K562 (cell line): Measurements from ENCODE around the gene COP1. TPM values are rescaled to one million over a fixed set of nuclear protein-coding genes. Genes with fewer than 3 reads are reported as not detected.

Experiments
- ATAC-seq: fragments of 200-7000 bp; cut with Tn5 transposase; 3 replicates; pipeline ENCODE4 v1.9.1; 2020; ENCODE audit warnings: moderate library complexity
- BruUV-seq: library from RNA; stranded (reverse); fragments of 400-500 nt; replicated peaks from 2 replicates; lab custom pipeline; 2021; lab: Mats Ljungman, UMichigan
- CTCF ChIA-PET: fragments of 300-600 bp; formaldehyde crosslinking; extraction: SDS; loops from one replicate; lab custom pipeline; 2021; ENCODE audit warnings: low intra/inter-chr PET ratio; lab: Yijun Ruan, JAX
- POLR2A ChIA-PET: fragments of 300-600, 350-650 bp; sonication (Branson Sonifier 250); formaldehyde crosslinking; extraction: SDS; loops from one replicate; lab custom pipeline; 2021; ENCODE audit warnings: antibody characterized with exemption, inconsistent platforms; lab: Yijun Ruan, JAX
- DNase-seq, 4 experiments: peaks; one replicate each; pipeline versions ENCODE4 v3.0.0 to v3.0.0-alpha.2; 2011 to 2018; ENCODE audit warnings: low spot score in 3 of 4, mixed read lengths in 3 of 4; ENCODE audit errors: extremely low read depth in 1 of 4
- FAIRE-seq: peaks from 2 replicates; lab custom pipeline; 2011; peaks lifted over from hg19 to GRCh38; lab: Jason Lieb, UNC
- H2AFZ ChIP-seq: 2 replicates; pipeline ENCODE4 v1.6.0; 2011; ENCODE audit warnings: low read depth, low read length, control low read depth, inconsistent platforms
- H3K27ac ChIP-seq: fragments of 200-600 bp; 3 replicates; pipeline ENCODE4 v1.8.0; 2011; ENCODE audit warnings: low read depth, mild to moderate bottlenecking, control low read depth, inconsistent platforms, low read length, moderate library complexity, mixed read lengths; ENCODE audit errors: extremely low read depth
- H3K27me3 ChIP-seq, 2 experiments: fragments of 300-600 bp in 1 of 2; 2 replicates in 1 of 2; 3 replicates in 1 of 2; pipeline versions ENCODE4 v1.6.0 to v1.8.0; 2011; ENCODE audit warnings: inconsistent platforms in 2 of 2, low read length in 2 of 2, mild to moderate bottlenecking in 1 of 2, mixed read lengths in 1 of 2, moderate library complexity in 1 of 2; ENCODE audit not compliant: control insufficient read depth in 2 of 2, insufficient read depth in 2 of 2
- H3K36me3 ChIP-seq: fragments of 300-600 bp; 3 replicates; pipeline ENCODE4 v1.8.0; 2011; ENCODE audit warnings: mild to moderate bottlenecking, low read length, inconsistent platforms; ENCODE audit not compliant: control insufficient read depth, insufficient read depth
- H3K4me1 ChIP-seq, 2 experiments: fragments of 200-600 bp in 1 of 2; replicated peaks in 1 of 2; 2 replicates in 1 of 2; 3 replicates in 1 of 2; pipeline versions ENCODE4 v1.5.1 to v1.8.0; 2011; ENCODE audit warnings: inconsistent platforms in 2 of 2, low read length in 2 of 2, mild to moderate bottlenecking in 1 of 2, mixed read lengths in 1 of 2, moderate library complexity in 1 of 2; ENCODE audit not compliant: control insufficient read depth in 2 of 2, insufficient read depth in 2 of 2
- H3K4me2 ChIP-seq: 2 replicates; pipeline ENCODE4 v1.6.1; 2011; ENCODE audit warnings: low read length, control low read depth, inconsistent platforms, mixed read lengths; ENCODE audit not compliant: insufficient read depth
- H3K4me3 ChIP-seq: fragments of 200-600 bp; sonication (generic), shearing (Covaris generic); 2 replicates; pipeline ENCODE4 v1.5.1; 2016; ENCODE audit warnings: control low read depth, inconsistent platforms
- H3K79me2 ChIP-seq: fragments of 200-600 bp; 3 replicates; pipeline ENCODE4 v1.8.0; 2011; ENCODE audit warnings: low read length, inconsistent platforms; ENCODE audit not compliant: control insufficient read depth, insufficient read depth
- H3K9ac ChIP-seq, 2 experiments: 2 replicates each; pipeline versions ENCODE4 v1.6.0 to v1.6.1; 2011; ENCODE audit warnings: low read depth in 2 of 2, low read length in 2 of 2, control low read depth in 1 of 2, inconsistent platforms in 1 of 2, mild to moderate bottlenecking in 1 of 2, mixed read lengths in 1 of 2; ENCODE audit not compliant: insufficient read depth in 1 of 2
- H3K9me1 ChIP-seq: one replicate; pipeline ENCODE4 v1.6.0; 2011; ENCODE audit warnings: inconsistent platforms, mild to moderate bottlenecking, low read length, moderate library complexity; ENCODE audit not compliant: control insufficient read depth, insufficient read depth
- H3K9me3 ChIP-seq: replicated peaks from 2 replicates; pipeline ENCODE4 v1.5.1; 2011; ENCODE audit warnings: low read depth, low read length, inconsistent platforms; ENCODE audit not compliant: control insufficient read depth, insufficient read depth
- H4K20me1 ChIP-seq: replicated peaks from 2 replicates; pipeline ENCODE4 v1.6.1; 2011; ENCODE audit warnings: low read length, inconsistent platforms, mixed read lengths; ENCODE audit not compliant: control insufficient read depth, insufficient read depth
- ARID1B ChIP-seq: fragments of 450-650 bp; IDR thresholded peaks from 2 replicates; pipeline ENCODE4 v1.6.1; 2016; ENCODE audit warnings: antibody characterized with exemption, mild to moderate bottlenecking, inconsistent platforms
- MED1 ChIP-seq: sonication (generic); formaldehyde crosslinking; IDR thresholded peaks from 2 replicates; pipeline ENCODE4 v1.8.1; 2023; ENCODE audit warnings: missing genetic modification reagents, borderline replicate concordance
- PTBP1 ChIP-seq: fragments of 200-400 bp; formaldehyde crosslinking; IDR thresholded peaks from 2 replicates; pipeline ENCODE4 v1.6.1; 2017; ENCODE audit warnings: low read depth, low read length
- TEAD1 ChIP-seq, 2 experiments: fragments of 450-650 bp in 1 of 2; sonication (generic) in 1 of 2; formaldehyde crosslinking; IDR thresholded peaks; 2 replicates each; pipeline versions ENCODE4 v1.4.0 to v1.8.0; 2020 to 2022; ENCODE audit warnings: mild to moderate bottlenecking in 2 of 2, missing genetic modification reagents in 1 of 2
- ZNF175 ChIP-seq: fragments of 200-800 bp; sonication (Bioruptor generic); IDR thresholded peaks from 2 replicates; pipeline ENCODE4 v1.6.1; 2016; ENCODE audit warnings: low read depth, mild to moderate bottlenecking, missing genetic modification characterization, missing compliant biosample characterization
- ZNF282 ChIP-seq: sonication (generic); formaldehyde crosslinking; IDR thresholded peaks from 2 replicates; pipeline ENCODE4 v1.8.1; 2023; ENCODE audit warnings: missing genetic modification reagents
- ZNF354B ChIP-seq: fragments of 250-450 bp; sonication (Bioruptor Pico); IDR thresholded peaks from 2 replicates; pipeline ENCODE4 v1.4.0; 2020
- ZNF707 ChIP-seq: fragments of 250-450 bp; sonication (Bioruptor Pico); conservative IDR thresholded peaks from 2 replicates; pipeline ENCODE4 v1.8.0; 2022; ENCODE audit warnings: inconsistent platforms, mild to moderate bottlenecking, moderate library complexity
- WGBS: fragments of 100-300 bp; shearing (Covaris generic); methylation state at CpG from one replicate; pipeline ENCODE4 v1.1.6; 2016; ENCODE audit warnings: low coverage, mixed read lengths; ENCODE audit not compliant: insufficient coverage; ENCODE audit errors: missing lambda C conversion rate; 5-methylcytosine and 5-hydroxymethylcytosine counted together
- in situ Hi-C: fragments of 300-500 bp; cut with MboI; formaldehyde crosslinking; loops from 4 replicates; pipeline ENCODE4 v1.15.0; 2018; ENCODE audit warnings: inconsistent platforms, mixed read lengths
- intact Hi-C: fragments of 100-400 bp; cut with micrococcal nuclease; formaldehyde crosslinking; loops from 2 replicates; pipeline ENCODE4 v1.14.2; 2022
- polyA plus RNA-seq, 8 experiments: library from polyadenylated mRNA; depleted of rRNA in 4 of 8; stranded (reverse) in 5 of 8; unstranded in 3 of 8; fragments of >200 nt; fragmentation: Nextera tagmentation in 2 of 8; fragmentation: Illumina TruSeq in 1 of 8; extraction: Ambion mirVana in 2 of 8; extraction: Trizol in 1 of 8; gene quantifications; 2 replicates each; pipeline versions ENCODE4 v1.2.1 to v1.2.3, GENCODE V29; 2011 to 2014; ENCODE audit warnings: inconsistent platforms in 1 of 8, missing spikeins in 1 of 8
- total RNA-seq, 7 experiments: library from RNA; depleted of rRNA in 6 of 7; stranded (reverse); fragments of >200 nt in 6 of 7; fragmentation: Illumina TruSeq in 2 of 7; extraction: Trizol in 2 of 7; gene quantifications; 2 replicates each; pipeline versions ENCODE4 v1.2.1 to v1.2.3, GENCODE V29; 2011 to 2021; ENCODE audit warnings: low replicate concordance in 1 of 7
- TF ChIP-seq, protein P1 (sequence below): fragments of 450-650 bp; IDR thresholded peaks from 2 replicates; pipeline ENCODE4 v1.6.1; 2016; ENCODE audit warnings: borderline replicate concordance

The COP1 gene
- total and polyA plus RNA-seq, 9 of the 15 experiments (the other 6 are each of a cell fraction or from before 2014, with no cell fraction given) = 25.8 to 77.7 (median 58.6) TPM

DNA sequence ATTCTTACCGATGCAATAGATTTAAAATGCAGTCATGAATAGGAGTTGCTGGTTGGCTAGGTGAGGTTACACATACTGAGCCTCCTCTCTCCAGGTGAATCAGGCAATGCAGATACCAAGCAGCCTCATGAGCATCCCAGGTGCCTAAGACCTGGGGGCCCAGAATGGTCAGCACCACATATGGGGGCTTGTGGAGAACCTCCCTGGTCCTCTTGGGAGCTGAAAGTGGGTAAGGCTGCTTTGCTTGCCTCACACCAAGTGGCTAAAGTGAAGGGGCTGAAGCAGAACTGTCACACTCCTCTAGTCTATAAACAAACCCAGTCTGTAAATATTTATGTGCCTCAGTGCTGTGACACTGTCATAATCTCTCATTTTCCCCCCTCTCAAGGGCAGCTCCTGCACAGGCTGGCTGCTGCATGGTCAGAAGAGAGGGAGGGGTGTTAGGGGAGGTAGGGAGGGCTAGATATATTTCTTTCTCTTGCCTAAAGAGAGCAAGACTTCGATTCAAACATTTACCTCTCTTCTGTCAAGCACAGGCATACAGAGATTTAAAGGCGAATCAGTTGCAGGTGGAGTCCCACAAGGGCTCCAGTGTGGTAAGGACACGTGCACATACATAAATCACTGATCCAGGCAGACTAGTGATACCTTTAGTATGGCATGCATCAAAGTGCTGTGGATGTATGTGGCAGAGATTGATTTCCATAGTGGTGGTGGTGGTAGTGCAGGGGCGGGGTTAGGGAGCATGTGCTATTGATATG is 305.8 kb downstream of the COP1 start:
- no peaks in the 10 kb centered on the region for H3K9me3 ChIP-seq
- no peaks in the 10 kb centered on the region for H3K9me1 ChIP-seq
- H3K27me3 ChIP-seq = peaks cover 5 to 11% of the 10 kb centered on the region in 2 experiments; a peak in 4 of 5 replicates
- no peaks in the 10 kb centered on the region for H3K36me3 ChIP-seq
- H2AFZ ChIP-seq = no peak overlapping the region
- no peak for FAIRE-seq
- WGBS = 0% methylated on average over 5 of the region's 5 CpGs
- no peak for DNase-seq
- H3K4me2 ChIP-seq = no peak overlapping the region
- ATAC-seq = no peak
- H3K27ac ChIP-seq = no peak overlapping the region
- ChIA-PET CTCF (no interaction called here), POLR2A (no interaction called here)
- intact Hi-C loops = no loop called here
- no peaks in the 10 kb centered on the region for H4K20me1 ChIP-seq
- TF ChIP-seq ZNF354B (CRISPR knock-in tag) (no peak), ARID1B (no peak), TEAD1 (CRISPR knock-in tag; IDR thresholded peaks at IDR 0.05) (no peak), ZNF282 (CRISPR knock-in tag) (no peak), MED1 (CRISPR knock-in tag) (no peak), ZNF707 (no peak), ZNF175 (CRISPR knock-in tag) (no peak), PTBP1 (no peak)
- TF ChIP-seq, protein P1, sequence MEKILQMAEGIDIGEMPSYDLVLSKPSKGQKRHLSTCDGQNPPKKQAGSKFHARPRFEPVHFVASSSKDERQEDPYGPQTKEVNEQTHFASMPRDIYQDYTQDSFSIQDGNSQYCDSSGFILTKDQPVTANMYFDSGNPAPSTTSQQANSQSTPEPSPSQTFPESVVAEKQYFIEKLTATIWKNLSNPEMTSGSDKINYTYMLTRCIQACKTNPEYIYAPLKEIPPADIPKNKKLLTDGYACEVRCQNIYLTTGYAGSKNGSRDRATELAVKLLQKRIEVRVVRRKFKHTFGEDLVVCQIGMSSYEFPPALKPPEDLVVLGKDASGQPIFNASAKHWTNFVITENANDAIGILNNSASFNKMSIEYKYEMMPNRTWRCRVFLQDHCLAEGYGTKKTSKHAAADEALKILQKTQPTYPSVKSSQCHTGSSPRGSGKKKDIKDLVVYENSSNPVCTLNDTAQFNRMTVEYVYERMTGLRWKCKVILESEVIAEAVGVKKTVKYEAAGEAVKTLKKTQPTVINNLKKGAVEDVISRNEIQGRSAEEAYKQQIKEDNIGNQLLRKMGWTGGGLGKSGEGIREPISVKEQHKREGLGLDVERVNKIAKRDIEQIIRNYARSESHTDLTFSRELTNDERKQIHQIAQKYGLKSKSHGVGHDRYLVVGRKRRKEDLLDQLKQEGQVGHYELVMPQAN = no peak
- BruUV-seq = no TSS peak
- in situ Hi-C loops = no loop called here
- no peak overlapping the region for H3K4me3 ChIP-seq
- no peaks in the 10 kb centered on the region for H3K79me2 ChIP-seq
- H3K9ac ChIP-seq = no peak overlapping the region
- no peaks in the 10 kb centered on the region for H3K4me1 ChIP-seq
